GM18909 (cell line): Measurements from ENCODE around the gene SOX1.

ENCODE experiments used
- ATAC-seq: cut with Tn5 transposase; IDR thresholded peaks from one replicate; pipeline ENCODE4 v1.9.1; 2021; ENCODE audit warnings: mild to moderate bottlenecking; ENCODE audit not compliant: unreplicated experiment, poor library complexity

SOX1 gene

GRCh38 chr13:112057736-112058518 is 9.0 kb upstream of the SOX1 start:
- ATAC-seq = no peak

- ATAC-seq = no peak
Observed at GRCh38 chr13:112058519-112058873, 8.5 kb upstream of the SOX1 start.

- ATAC-seq = no peak
Observed at GRCh38 chr13:112058941-112059340, 8.0 kb upstream of the SOX1 start.

GRCh38 chr13:112059457-112060281 is 7.3 kb upstream of the SOX1 start:
- ATAC-seq = no peak

- no peak for ATAC-seq
Observed at GRCh38 chr13:112060282-112060830, 6.6 kb upstream of the SOX1 start.

- ATAC-seq = no peak
Observed at GRCh38 chr13:112060899-112061366, 6.0 kb upstream of the SOX1 start.

- no peak for ATAC-seq
Observed at GRCh38 chr13:112061367-112062061, 5.4 kb upstream of the SOX1 start.

- ATAC-seq = no peak
Observed at GRCh38 chr13:112062072-112062567, 4.8 kb upstream of the SOX1 start.

- no peak for ATAC-seq
Observed at GRCh38 chr13:112062571-112063570, 4.1 kb upstream of the SOX1 start.

GRCh38 chr13:112063807-112064206 is 3.1 kb upstream of the SOX1 start:
- ATAC-seq = no peak

- no peak for ATAC-seq
Observed at GRCh38 chr13:112064222-112064621, 2.7 kb upstream of the SOX1 start.

- ATAC-seq = no peak
Observed at GRCh38 chr13:112065521-112065866, 1.5 kb upstream of the SOX1 start.

- ATAC-seq = no peak
Observed at GRCh38 chr13:112065867-112066623, 904 bp upstream of the SOX1 start.

GRCh38 chr13:112066624-112067004 is 335 bp upstream of the SOX1 start:
- ATAC-seq = no peak

- ATAC-seq = no peak
Observed at GRCh38 chr13:112067871-112068539, 1.1 kb downstream of the SOX1 start.

GRCh38 chr13:112068540-112069060 is 1.7 kb downstream of the SOX1 start:
- no peak for ATAC-seq

- no peak for ATAC-seq
Observed at GRCh38 chr13:112069061-112069844, 2.3 kb downstream of the SOX1 start.
